Panc1 (cell line): Measurements from ENCODE around the gene SV2B. TPM values are rescaled to one million over a fixed set of nuclear protein-coding genes. Genes with fewer than 3 reads are reported as not detected.

Source experiments
- ATAC-seq: fragments of 200-7000 bp; cut with Tn5 transposase; 2 replicates; pipeline ENCODE4 v1.9.1; 2020; ENCODE audit warnings: mild to moderate bottlenecking, moderate library complexity
- BruUV-seq: library from RNA; stranded (reverse); fragments of 400-500 nt; replicated peaks from 2 replicates; lab custom pipeline; 2021; lab: Mats Ljungman, UMichigan
- CTCF ChIA-PET: fragments of 300-600 bp; sonication (Branson Sonifier 250); formaldehyde crosslinking; loops from one replicate; lab custom pipeline; 2022; ENCODE audit warnings: antibody characterized with exemption; lab: Charles Lee
- POLR2A ChIA-PET: fragments of 300-600 bp; sonication (Branson Sonifier 250); formaldehyde crosslinking; loops from one replicate; lab custom pipeline; 2022; ENCODE audit warnings: antibody characterized with exemption; lab: Charles Lee
- DNase-seq: peaks from one replicate; pipeline ENCODE4 v3.0.0-alpha.2; 2010; ENCODE audit warnings: low read depth, low spot score
- H3K27ac ChIP-seq: 2 replicates; pipeline ENCODE4 v1.5.1; 2011; ENCODE audit warnings: mild to moderate bottlenecking, low read length, inconsistent platforms
- H3K27me3 ChIP-seq: fragments of 200-500 bp; sonication (Bioruptor generic); 2 replicates; pipeline ENCODE4 v1.6.0; 2014; ENCODE audit warnings: low read length, inconsistent platforms; ENCODE audit not compliant: control insufficient read depth, insufficient read depth
- H3K36me3 ChIP-seq: fragments of 200-500 bp; sonication (Bioruptor generic); 2 replicates; pipeline ENCODE4 v1.5.1; 2014; ENCODE audit warnings: inconsistent platforms, mild to moderate bottlenecking, low read length, moderate library complexity; ENCODE audit not compliant: control insufficient read depth, insufficient read depth
- H3K4me1 ChIP-seq: 2 replicates; pipeline ENCODE4 v1.5.1; 2011; ENCODE audit warnings: inconsistent platforms, mild to moderate bottlenecking, low read length, moderate library complexity; ENCODE audit not compliant: control insufficient read depth, insufficient read depth
- H3K4me3 ChIP-seq, 2 experiments: 2 replicates each; pipeline ENCODE4 v1.5.1; 2011 to 2012; ENCODE audit warnings: low read depth in 2 of 2, low read length in 2 of 2, mild to moderate bottlenecking in 2 of 2, inconsistent platforms in 1 of 2, moderate library complexity in 1 of 2
- H3K9me3 ChIP-seq: fragments of 200-500 bp; sonication (Bioruptor generic); 2 replicates; pipeline ENCODE4 v1.5.1; 2014; ENCODE audit warnings: low read depth, mild to moderate bottlenecking, inconsistent platforms, low read length, moderate library complexity; ENCODE audit not compliant: control insufficient read depth, insufficient read depth
- POLR2AphosphoS5 ChIP-seq: IDR thresholded peaks from 2 replicates; pipeline ENCODE4 v1.6.1; 2012; ENCODE audit warnings: mild to moderate bottlenecking, low read depth, low read length, moderate library complexity
- REST ChIP-seq, 2 experiments: IDR thresholded peaks; 2 replicates each; pipeline ENCODE4 v1.6.1; 2011 to 2012; ENCODE audit warnings: low read depth in 2 of 2, control low read depth in 1 of 2, low read length in 1 of 2, mild to moderate bottlenecking in 1 of 2, moderate library complexity in 1 of 2; ENCODE audit not compliant: insufficient read depth in 1 of 2
- SIN3A ChIP-seq: IDR thresholded peaks from 2 replicates; pipeline ENCODE4 v1.6.1; 2012; ENCODE audit warnings: low read depth, mild to moderate bottlenecking, low read length, moderate library complexity, borderline replicate concordance; ENCODE audit not compliant: insufficient read depth
- TCF7L2 ChIP-seq: IDR thresholded peaks from 2 replicates; pipeline ENCODE4 v1.6.1; 2011; ENCODE audit warnings: mild to moderate bottlenecking, low read depth, low read length, inconsistent platforms
- in situ Hi-C: cut with HindIII; loops from 2 replicates; pipeline ENCODE4 v1.10.0; 2016; ENCODE audit warnings: low sequenced_read_pairs, low pct_unique_long_range_greater_than_20kb
- intact Hi-C: fragments of 100-400 bp; cut with micrococcal nuclease; formaldehyde crosslinking; loops from one replicate; pipeline ENCODE4 v1.10.0; 2022; ENCODE audit not compliant: unreplicated experiment
- total RNA-seq: library from RNA; stranded (reverse); gene quantifications from one replicate; pipeline ENCODE4 v1.2.1, GENCODE V29; 2021; ENCODE audit not compliant: unreplicated experiment
- TF ChIP-seq, protein P1 (sequence below): fragments of 450-650 bp; IDR thresholded peaks from 2 replicates; pipeline ENCODE4 v1.5.1; 2017; ENCODE audit warnings: mild to moderate bottlenecking

The SV2B gene
- total RNA-seq, 1 experiment from 2014 or later: not detected

DNA sequence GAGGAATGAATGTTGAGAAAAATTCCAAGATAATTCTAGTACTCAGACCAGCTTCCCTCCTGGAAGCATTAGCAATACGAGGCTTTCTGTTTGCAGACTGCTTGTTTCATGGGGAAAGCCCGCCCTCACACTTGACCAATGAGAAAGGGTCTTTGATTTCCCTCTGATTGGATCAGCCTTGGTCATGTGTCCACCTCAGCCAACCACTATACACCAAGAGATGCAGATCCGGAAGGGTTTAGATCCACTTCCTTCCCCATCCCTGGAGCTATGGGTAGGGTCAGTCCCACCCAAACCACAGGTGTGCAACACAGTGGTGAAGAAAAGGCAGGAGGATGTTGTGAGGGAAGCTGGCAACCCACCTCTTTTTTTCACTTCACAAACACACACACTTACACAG is 154.7 kb downstream of the SV2B start:
- no peaks in the 10 kb centered on the region for H3K4me1 ChIP-seq
- H3K9me3 ChIP-seq: no peaks in the 10 kb centered on the region
- no TSS peak for BruUV-seq
- ChIA-PET CTCF (no interaction called here), POLR2A (no interaction called here)
- H3K36me3 ChIP-seq: no peaks in the 10 kb centered on the region
- ATAC-seq (no peak), DNase-seq (no peak)
- in situ Hi-C loops: no loop called here
- H3K4me3 ChIP-seq: no peak overlapping the region
- intact Hi-C loops: no loop called here
- H3K27me3 ChIP-seq: peaks cover 16% of the 10 kb centered on the region
- TF ChIP-seq, protein P1, sequence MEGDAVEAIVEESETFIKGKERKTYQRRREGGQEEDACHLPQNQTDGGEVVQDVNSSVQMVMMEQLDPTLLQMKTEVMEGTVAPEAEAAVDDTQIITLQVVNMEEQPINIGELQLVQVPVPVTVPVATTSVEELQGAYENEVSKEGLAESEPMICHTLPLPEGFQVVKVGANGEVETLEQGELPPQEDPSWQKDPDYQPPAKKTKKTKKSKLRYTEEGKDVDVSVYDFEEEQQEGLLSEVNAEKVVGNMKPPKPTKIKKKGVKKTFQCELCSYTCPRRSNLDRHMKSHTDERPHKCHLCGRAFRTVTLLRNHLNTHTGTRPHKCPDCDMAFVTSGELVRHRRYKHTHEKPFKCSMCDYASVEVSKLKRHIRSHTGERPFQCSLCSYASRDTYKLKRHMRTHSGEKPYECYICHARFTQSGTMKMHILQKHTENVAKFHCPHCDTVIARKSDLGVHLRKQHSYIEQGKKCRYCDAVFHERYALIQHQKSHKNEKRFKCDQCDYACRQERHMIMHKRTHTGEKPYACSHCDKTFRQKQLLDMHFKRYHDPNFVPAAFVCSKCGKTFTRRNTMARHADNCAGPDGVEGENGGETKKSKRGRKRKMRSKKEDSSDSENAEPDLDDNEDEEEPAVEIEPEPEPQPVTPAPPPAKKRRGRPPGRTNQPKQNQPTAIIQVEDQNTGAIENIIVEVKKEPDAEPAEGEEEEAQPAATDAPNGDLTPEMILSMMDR: no peak
- TF ChIP-seq TCF7L2 (no peak), SIN3A (no peak), POLR2AphosphoS5 (no peak), REST (IDR thresholded peaks at IDR 0.05; ENCODE audit: insufficient read depth in 1 of 2, low read depth in 2 of 2, low read length in 1 of 2) (no peak)
- no peak overlapping the region for H3K27ac ChIP-seq

DNA sequence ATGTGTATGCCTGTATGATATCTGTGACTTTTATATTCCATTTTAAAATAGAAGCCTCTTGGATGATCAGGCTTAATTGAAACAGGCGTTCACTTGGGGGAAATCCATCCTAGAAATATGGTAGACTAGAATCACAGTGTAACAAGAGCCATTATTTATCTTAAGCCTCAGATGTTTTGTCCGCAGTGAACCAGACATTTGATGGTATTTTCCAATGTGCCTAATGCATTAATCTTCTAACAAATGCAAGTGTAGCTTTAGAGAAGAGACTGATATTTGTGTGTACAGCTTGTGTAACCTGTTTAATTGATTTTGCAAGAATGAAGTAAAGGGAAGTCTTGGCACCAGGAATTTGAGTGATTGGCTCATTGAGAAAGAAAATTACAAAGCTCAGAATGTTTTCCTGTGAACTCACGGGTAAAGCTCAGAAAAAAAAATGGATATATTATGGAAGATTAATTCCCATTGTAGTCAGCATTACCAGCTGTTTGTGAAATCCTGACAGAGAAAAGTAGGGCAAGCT is 155.7 kb downstream of the SV2B start:
- ChIA-PET POLR2A (no interaction called here), CTCF (no interaction called here)
- Histone ChIP-seq H3K27ac (no peak overlapping the region), H3K36me3 (no peaks in the 10 kb centered on the region), H3K4me3 (no peak overlapping the region), H3K9me3 (no peaks in the 10 kb centered on the region), H3K27me3 (peaks cover 19% of the 10 kb centered on the region), H3K4me1 (no peaks in the 10 kb centered on the region)
- TF ChIP-seq POLR2AphosphoS5 (no peak), REST (IDR thresholded peaks at IDR 0.05; ENCODE audit: insufficient read depth in 1 of 2, low read depth in 2 of 2, low read length in 1 of 2) (no peak), TCF7L2 (no peak), SIN3A (no peak)
- TF ChIP-seq, protein P1: no peak
- BruUV-seq: no TSS peak
- in situ Hi-C loops (no loop called here), intact Hi-C loops (no loop called here)
- ATAC-seq: no peak
- DNase-seq: no peak
